Choroid plexus epithelial cell (primary cell): ENCODE data around the gene OLFML2A.
A peak's percentile ranks its signal among the peaks of the same experiment; 100 is the strongest.

ENCODE experiments used
- DNase-seq: peaks from one replicate; pipeline ENCODE4 v3.0.0-alpha.2; 2010; ENCODE audit warnings: low read depth
- H3K4me3 ChIP-seq: 2 replicates; pipeline ENCODE4 v1.5.1; 2011; ENCODE audit warnings: low read depth, mild to moderate bottlenecking, control low read depth, low read length, moderate library complexity
- TF ChIP-seq, protein P1 (sequence below): conservative IDR thresholded peaks from 2 replicates; pipeline ENCODE4 v1.5.1; 2011; ENCODE audit warnings: low read depth, mild to moderate bottlenecking, control low read depth, inconsistent platforms, low read length, moderate library complexity

OLFML2A gene

DNA sequence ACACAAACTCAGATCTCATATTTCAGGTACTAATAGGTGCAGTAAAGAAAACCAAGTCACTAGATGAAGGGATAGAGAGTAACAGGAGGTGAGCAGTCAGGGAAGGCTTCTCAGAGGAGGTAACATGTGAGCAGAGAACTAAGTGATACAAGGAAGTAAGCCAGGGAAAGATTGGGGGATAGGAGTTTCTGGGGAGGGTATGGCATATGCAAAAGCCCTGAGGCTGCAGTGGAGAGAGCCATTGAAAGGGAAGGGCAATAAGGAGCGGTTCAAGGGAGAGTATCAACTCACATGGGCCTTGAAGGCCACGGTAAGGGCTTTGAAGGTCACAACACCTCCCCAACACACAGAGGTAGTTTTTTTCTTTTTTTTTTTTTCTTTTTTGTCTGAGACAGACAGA, 6.9 kb downstream of the OLFML2A start:
- DNase-seq = no peak
- no peak overlapping the region for H3K4me3 ChIP-seq
- TF ChIP-seq, protein P1, sequence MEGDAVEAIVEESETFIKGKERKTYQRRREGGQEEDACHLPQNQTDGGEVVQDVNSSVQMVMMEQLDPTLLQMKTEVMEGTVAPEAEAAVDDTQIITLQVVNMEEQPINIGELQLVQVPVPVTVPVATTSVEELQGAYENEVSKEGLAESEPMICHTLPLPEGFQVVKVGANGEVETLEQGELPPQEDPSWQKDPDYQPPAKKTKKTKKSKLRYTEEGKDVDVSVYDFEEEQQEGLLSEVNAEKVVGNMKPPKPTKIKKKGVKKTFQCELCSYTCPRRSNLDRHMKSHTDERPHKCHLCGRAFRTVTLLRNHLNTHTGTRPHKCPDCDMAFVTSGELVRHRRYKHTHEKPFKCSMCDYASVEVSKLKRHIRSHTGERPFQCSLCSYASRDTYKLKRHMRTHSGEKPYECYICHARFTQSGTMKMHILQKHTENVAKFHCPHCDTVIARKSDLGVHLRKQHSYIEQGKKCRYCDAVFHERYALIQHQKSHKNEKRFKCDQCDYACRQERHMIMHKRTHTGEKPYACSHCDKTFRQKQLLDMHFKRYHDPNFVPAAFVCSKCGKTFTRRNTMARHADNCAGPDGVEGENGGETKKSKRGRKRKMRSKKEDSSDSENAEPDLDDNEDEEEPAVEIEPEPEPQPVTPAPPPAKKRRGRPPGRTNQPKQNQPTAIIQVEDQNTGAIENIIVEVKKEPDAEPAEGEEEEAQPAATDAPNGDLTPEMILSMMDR = no peak

DNA sequence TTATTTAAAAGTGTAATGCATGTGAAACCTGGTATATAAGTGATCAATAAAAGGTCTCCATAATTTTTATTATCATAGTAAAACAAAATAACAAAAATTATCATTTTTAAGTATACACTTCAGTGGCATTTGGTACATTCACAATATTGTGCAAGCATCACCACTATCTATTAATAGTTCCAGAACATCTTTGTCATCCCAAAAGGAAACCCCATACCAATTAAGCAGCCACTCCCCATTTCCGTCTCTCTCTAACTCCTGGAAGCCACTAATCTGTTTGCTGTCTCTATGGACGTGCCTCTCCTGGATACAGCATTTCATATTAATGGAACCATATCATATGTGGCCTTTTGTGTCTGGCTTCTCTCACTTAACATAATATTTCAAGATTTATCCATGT, 7.6 kb downstream of the OLFML2A start:
- TF ChIP-seq, protein P1 = no peak
- DNase-seq = peak; percentile 53

GRCh38 chr9:124786881-124787573, 10.1 kb downstream of the OLFML2A start:
- H3K4me3 ChIP-seq = no peak overlapping the region
- TF ChIP-seq, protein P1 = no peak
- no peak for DNase-seq

More for the DNA sequence above, 7.6 kb downstream of the OLFML2A start:
- no peak overlapping the region for H3K4me3 ChIP-seq

DNA sequence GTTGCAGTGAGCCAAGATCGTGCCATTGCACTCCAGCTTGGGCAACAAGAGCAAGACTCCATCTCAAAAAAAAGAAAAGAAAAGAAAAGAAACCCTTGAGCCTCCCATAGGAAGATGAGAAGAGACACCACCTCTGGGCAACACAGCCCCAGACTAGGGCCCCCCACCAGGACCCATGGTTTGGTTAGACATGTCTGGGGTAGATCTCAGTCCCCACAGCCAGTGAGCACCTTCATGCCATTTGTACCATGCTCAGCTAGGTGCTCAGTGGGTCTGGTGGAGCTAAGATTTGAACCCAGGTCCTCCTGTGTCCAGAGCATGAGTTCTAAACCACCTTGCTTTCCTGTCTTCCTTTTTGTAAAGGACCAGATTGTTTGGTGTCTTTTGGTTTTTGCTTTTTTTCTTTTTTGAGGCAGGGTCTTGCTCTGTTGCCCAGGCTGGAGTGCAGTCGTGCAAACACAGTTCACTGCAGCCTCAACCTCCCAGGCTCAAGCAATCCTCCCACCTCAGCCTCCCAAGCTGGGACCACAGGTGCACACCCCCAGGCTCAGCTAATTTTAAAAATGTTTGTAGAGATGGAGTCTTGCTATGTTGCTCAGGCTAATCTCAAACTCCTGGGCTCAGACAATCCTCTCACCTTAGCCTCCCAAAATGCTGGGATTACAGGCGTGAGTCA, 11.7 kb downstream of the OLFML2A start:
- no peak for DNase-seq
- no peak overlapping the region for H3K4me3 ChIP-seq
- TF ChIP-seq, protein P1 = no peak

- TF ChIP-seq, protein P1 = no peak
- DNase-seq = no peak
- H3K4me3 ChIP-seq = no peak overlapping the region
Measured at GRCh38 chr9:124789531-124789930, 12.6 kb downstream of the OLFML2A start.

GRCh38 chr9:124790301-124790700, 13.4 kb downstream of the OLFML2A start:
- H3K4me3 ChIP-seq = no peak overlapping the region
- TF ChIP-seq, protein P1 = no peak
- DNase-seq = no peak
